Measurements from ENCODE around the gene CIT. TPM values are rescaled to one million over a fixed set of nuclear protein-coding genes. Genes with fewer than 3 reads are reported as not detected.

CIT gene
- total RNA-seq, 4 donors from 2014 or later = 10.3 to 75.9 (median 21.9) TPM

DNA sequence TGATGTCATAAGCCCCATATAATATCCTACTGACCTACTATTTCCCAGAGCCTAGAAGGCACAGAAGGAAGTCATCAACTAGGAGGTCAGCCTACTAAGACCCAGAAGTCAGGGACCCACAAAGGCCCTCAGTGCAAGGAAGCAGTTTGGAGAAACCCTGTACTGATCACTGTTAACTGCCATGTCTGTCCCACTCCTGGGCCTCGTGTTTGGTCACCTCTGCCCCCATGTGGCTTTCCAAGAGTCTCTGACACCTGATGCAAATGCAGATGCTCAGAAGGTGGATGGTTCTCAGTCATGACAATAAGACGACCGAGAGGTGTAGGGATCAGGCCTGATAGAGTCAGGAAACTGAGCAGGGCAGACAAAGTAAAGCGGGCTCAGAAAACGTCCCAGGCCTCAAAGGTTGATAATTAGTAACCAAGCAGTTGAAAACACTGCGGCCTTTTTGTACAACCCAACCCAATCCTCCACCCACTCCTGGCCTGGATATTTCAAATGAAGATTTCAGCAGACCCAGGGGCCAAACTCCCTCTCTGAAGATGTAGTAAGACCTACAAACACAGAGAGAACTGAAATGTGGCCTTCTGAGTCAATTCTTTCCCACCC lies 185.8 kb downstream of the CIT start:
- H3K9me3 ChIP-seq = no peaks in the 10 kb centered on the region
- no peak for TF ChIP-seq POLR2A (IDR thresholded peaks at IDR 0.05)
- TF ChIP-seq, protein P1, sequence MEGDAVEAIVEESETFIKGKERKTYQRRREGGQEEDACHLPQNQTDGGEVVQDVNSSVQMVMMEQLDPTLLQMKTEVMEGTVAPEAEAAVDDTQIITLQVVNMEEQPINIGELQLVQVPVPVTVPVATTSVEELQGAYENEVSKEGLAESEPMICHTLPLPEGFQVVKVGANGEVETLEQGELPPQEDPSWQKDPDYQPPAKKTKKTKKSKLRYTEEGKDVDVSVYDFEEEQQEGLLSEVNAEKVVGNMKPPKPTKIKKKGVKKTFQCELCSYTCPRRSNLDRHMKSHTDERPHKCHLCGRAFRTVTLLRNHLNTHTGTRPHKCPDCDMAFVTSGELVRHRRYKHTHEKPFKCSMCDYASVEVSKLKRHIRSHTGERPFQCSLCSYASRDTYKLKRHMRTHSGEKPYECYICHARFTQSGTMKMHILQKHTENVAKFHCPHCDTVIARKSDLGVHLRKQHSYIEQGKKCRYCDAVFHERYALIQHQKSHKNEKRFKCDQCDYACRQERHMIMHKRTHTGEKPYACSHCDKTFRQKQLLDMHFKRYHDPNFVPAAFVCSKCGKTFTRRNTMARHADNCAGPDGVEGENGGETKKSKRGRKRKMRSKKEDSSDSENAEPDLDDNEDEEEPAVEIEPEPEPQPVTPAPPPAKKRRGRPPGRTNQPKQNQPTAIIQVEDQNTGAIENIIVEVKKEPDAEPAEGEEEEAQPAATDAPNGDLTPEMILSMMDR (IDR thresholded peaks at IDR 0.05) = no peak
- no peak for DNase-seq
- peak overlapping the region in 1 of 4 donors; percentile 12 for H3K27ac ChIP-seq
- H3K27me3 ChIP-seq = no peaks in the 10 kb centered on the region
- H3K4me1 ChIP-seq = peaks cover 0 to 52% (median 11%) of the 10 kb centered on the region in 4 donors
- no peaks in the 10 kb centered on the region for H3K36me3 ChIP-seq
- no peak overlapping the region for H3K4me3 ChIP-seq

DNA sequence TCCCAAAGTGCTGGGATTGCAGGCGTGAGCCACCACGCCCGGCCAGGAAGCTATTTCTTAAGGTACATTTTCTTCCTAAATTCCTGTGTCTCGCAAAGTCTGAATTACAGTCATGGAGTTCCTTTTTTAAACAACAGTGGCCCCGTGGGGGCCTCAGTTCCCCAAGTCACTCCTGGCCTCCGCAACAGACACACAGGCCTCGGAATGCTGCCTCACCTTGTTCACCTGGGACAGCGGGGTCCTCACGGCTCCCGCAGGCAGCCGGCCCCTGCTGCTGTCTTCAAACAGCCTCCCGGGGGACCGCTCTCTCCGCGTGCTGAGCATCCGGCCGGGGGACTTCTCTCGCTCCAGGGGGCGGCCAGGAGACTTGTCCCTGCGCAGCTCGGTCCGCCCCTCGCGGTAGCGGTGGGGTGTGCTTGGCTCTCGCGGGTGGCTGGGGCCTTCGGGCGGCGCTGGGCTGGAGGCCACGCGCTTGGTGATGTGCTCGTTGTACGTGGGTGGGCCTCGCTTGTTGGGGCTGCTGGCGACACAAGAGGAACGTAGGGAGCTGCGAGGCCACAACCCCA lies 187.1 kb downstream of the CIT start:
- DNase-seq = no peak
- Histone ChIP-seq H3K4me1 (peaks cover 0 to 63% (median 11%) of the 10 kb centered on the region in 4 donors), H3K36me3 (no peaks in the 10 kb centered on the region), H3K9me3 (no peaks in the 10 kb centered on the region), H3K4me3 (no peak overlapping the region), H3K27me3 (no peaks in the 10 kb centered on the region), H3K27ac (no peak overlapping the region)
- no peak for TF ChIP-seq POLR2A (IDR thresholded peaks at IDR 0.05)
- TF ChIP-seq, protein P1 (IDR thresholded peaks at IDR 0.05) = no peak

DNA sequence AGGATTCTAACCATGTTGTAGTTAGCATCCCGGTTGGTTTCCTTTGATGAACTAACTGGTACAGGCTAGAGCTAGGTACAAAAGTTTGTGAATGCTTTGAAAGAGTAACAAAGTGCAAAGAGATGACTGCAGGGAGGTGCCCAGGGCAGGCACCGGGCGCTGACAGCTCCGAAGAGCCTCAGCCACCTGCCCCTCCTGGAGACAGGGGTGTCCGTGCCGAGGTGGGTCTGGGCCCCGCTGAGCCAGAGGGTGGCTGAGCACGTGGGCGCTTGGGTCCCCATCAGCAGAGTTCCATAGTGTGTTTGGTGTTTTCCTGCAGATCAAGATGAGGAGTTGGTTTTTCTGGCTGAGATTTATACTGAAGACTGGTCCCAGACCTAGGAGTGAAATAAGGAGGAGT lies 189.2 kb downstream of the CIT start:
- TF ChIP-seq POLR2A (IDR thresholded peaks at IDR 0.05) = no peak
- TF ChIP-seq, protein P1 (IDR thresholded peaks at IDR 0.05) = no peak
- Histone ChIP-seq H3K4me3 (no peak overlapping the region), H3K4me1 (peaks cover 4 to 54% (median 11%) of the 10 kb centered on the region in 4 donors)

DNA sequence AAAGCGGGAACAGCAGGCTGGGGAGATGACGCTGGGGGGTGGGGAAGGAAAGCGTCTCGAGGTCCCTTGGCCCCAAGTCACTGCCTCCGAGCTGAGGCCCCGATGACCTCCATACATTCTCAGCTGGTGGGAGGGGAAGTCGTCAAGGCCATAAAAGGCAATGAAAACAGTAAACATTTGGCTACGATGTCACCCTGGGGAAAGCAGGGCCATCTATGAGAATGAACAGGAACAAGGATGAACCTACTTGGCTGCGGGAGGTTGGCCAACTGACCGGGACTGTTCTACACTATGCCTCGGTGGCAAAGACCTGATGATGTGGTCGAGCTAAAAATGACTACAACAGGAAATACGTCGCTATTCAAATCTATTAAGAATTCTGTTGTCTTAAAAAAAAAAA lies 189.7 kb downstream of the CIT start:
- Histone ChIP-seq H3K9me3 (no peaks in the 10 kb centered on the region), H3K27me3 (no peaks in the 10 kb centered on the region), H3K36me3 (no peaks in the 10 kb centered on the region), H3K27ac (no peak overlapping the region), H3K4me1 (peaks cover 5 to 55% (median 9%) of the 10 kb centered on the region in 4 donors), H3K4me3 (no peak overlapping the region)
- DNase-seq = no peak
- no peak for TF ChIP-seq POLR2A (IDR thresholded peaks at IDR 0.05)
- TF ChIP-seq, protein P1 (IDR thresholded peaks at IDR 0.05) = no peak

More for the DNA sequence above, 189.2 kb downstream of the CIT start:
- Histone ChIP-seq H3K9me3 (no peaks in the 10 kb centered on the region), H3K36me3 (no peaks in the 10 kb centered on the region), H3K27me3 (no peaks in the 10 kb centered on the region), H3K27ac (no peak overlapping the region)
- no peak for DNase-seq

DNA sequence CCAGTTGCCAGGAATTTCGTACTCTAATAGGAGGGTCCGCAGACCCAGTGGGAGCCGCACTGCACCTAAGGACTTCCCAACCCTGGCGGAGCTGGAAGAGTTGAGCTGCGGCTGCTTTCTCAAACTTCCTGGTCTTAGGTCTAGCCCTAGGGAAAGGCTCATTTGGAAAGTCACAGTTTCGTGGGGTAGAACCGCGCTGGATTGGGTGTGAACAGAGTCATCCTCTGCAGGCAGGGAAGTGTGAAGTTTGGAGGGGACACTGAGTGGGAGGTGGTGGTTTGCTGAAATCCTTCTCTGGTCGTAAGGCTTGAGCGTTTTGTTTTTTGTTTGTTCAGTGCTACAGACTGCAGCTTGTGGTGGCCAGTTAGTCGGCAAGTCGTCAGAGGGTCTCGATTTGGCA lies 190.3 kb downstream of the CIT start:
- peak overlapping the region in 2 of 4 donors; percentile 78 to 82 for H3K27ac ChIP-seq
- peaks cover 8 to 55% (median 9%) of the 10 kb centered on the region in 4 donors for H3K4me1 ChIP-seq
- DNase-seq = no peak
- H3K36me3 ChIP-seq = no peaks in the 10 kb centered on the region
- H3K27me3 ChIP-seq = no peaks in the 10 kb centered on the region
- H3K9me3 ChIP-seq = no peaks in the 10 kb centered on the region
- TF ChIP-seq, protein P1 (IDR thresholded peaks at IDR 0.05) = no peak
- TF ChIP-seq POLR2A (IDR thresholded peaks at IDR 0.05) = no peak
- H3K4me3 ChIP-seq = no peak overlapping the region

All from Peyer's patch (tissue), 4 donors.